Tibial nerve (tissue), 4 donors: ENCODE measurements around the gene TECPR2. TPM values are rescaled to one million over a fixed set of nuclear protein-coding genes. Genes with fewer than 3 reads are reported as not detected.

Experiments used
- DNase-seq, 2 donors: peaks; one replicate each; pipeline ENCODE4 v3.0.0-alpha.2; 2019; ENCODE audit warnings: low spot score in 2 of 2
- H3K27ac ChIP-seq, 4 donors: fragments of 200-600 bp; sonication (generic) in 3 of 4; one replicate each; pipeline ENCODE4 v1.5.1; 2017 to 2019; ENCODE audit warnings: mild to moderate bottlenecking in 1 of 4
- H3K27me3 ChIP-seq, 2 donors: fragments of 200-600 bp; sonication (generic) in 1 of 2; one replicate each; pipeline versions ENCODE4 v1.5.1 to v1.6.0; 2017 to 2019
- H3K36me3 ChIP-seq, 3 donors: fragments of 200-600 bp; sonication (generic); one replicate each; pipeline ENCODE4 v1.5.1; 2018 to 2019
- H3K4me1 ChIP-seq, 4 donors: fragments of 200-600 bp; sonication (generic) in 3 of 4; one replicate each; pipeline ENCODE4 v1.5.1; 2017 to 2019
- H3K4me3 ChIP-seq, 4 donors: fragments of 200-600 bp; sonication (generic) in 3 of 4; one replicate each; pipeline ENCODE4 v1.5.1; 2017 to 2019; ENCODE audit warnings: mild to moderate bottlenecking in 1 of 4, moderate library complexity in 1 of 4
- H3K9me3 ChIP-seq, 4 donors: fragments of 200-600 bp; sonication (generic) in 3 of 4; one replicate each; pipeline ENCODE4 v1.5.1; 2017 to 2019
- CTCF ChIP-seq, 5 experiments: fragments of 200-600 bp in 3 of 5; fragments of 450-650 bp in 2 of 5; sonication (generic) in 3 of 5; IDR thresholded peaks; one replicate each; pipeline ENCODE4 v1.5.1; 2016 to 2019; ENCODE audit warnings: antibody characterized with exemption in 5 of 5, mild to moderate bottlenecking in 3 of 5, moderate library complexity in 2 of 5
- EP300 ChIP-seq, 2 donors: sonication (generic); formaldehyde crosslinking; IDR thresholded peaks; one replicate each; pipeline ENCODE4 v1.6.1; 2017; ENCODE audit warnings: antibody characterized with exemption in 2 of 2, mild to moderate bottlenecking in 1 of 2
- POLR2A ChIP-seq, 2 donors: fragments of 450-650 bp; IDR thresholded peaks; one replicate each; pipeline ENCODE4 v1.6.1; 2017; ENCODE audit warnings: antibody characterized with exemption in 2 of 2, mild to moderate bottlenecking in 2 of 2, moderate library complexity in 2 of 2
- WGBS, 2 donors: methylation state at CpG; one replicate each; pipeline ENCODE4 v1.1.5; 2018; 5-methylcytosine and 5-hydroxymethylcytosine counted together
- total RNA-seq, 4 donors: library from RNA; depleted of rRNA; stranded (reverse); fragments of >200 nt; gene quantifications; one replicate each; pipeline ENCODE4 v1.1.0, GENCODE V29; 2016

The TECPR2 gene
- total RNA-seq, 4 donors from 2014 or later, result 21.2 to 77.7 (median 32.8) TPM

GRCh38 chr14:102532204-102532658 lies 169.5 kb downstream of the TECPR2 start:
- no peak for DNase-seq

DNA sequence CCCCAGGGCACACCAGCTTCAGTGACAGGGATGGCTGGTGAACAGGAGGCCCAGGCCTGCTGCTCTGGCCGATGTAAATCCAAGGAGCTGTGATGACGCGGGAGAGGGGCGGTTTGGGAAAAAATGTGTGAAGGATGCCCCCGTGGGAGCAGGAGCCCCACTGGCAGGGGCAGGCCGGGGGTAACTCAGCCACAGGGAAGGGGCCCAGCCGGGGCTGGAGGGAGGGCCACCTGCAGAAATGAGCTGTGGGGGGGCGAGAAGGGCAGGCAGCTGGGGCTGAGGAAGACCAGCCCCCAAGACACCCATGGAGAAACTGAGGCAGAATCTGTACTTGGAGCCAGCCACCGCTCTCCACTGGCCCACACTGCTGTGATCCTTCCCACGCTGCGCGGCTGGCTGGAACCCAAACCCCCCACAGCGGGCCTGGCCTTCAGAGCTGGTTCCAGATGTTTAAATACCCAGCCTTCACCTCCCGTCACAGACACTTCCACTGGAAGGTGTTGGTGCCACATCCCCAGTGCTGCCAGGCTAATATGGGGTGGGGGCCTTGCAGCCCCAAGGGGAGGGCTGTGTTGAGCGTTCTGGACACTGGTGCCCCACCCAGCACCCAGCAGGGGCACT lies 175.3 kb downstream of the TECPR2 start:
- WGBS, 2 donors, result 70 to 73% methylated on average over 14 to 15 of the region's 15 CpGs
- TF ChIP-seq POLR2A (IDR thresholded peaks at IDR 0.05) (no peak), CTCF (IDR thresholded peaks at IDR 0.05) (no peak), EP300 (IDR thresholded peaks at IDR 0.05) (no peak)
- H3K4me1 ChIP-seq, result peaks cover 0 to 11% (median 7%) of the 10 kb centered on the region in 4 donors
- no peak for DNase-seq
- no peaks in the 10 kb centered on the region for H3K9me3 ChIP-seq
- H3K4me3 ChIP-seq, result no peak overlapping the region
- H3K36me3 ChIP-seq, result no peaks in the 10 kb centered on the region
- H3K27me3 ChIP-seq, result peaks cover 0 to 26% of the 10 kb centered on the region in 2 donors
- no peak overlapping the region for H3K27ac ChIP-seq

More at GRCh38 chr14:102532204-102532658, 169.5 kb downstream of the TECPR2 start:
- WGBS, 2 donors, result 80 to 86% methylated on average over 3 of the region's 3 CpGs
- no peaks in the 10 kb centered on the region for H3K9me3 ChIP-seq
- H3K4me3 ChIP-seq, result no peak overlapping the region
- no peaks in the 10 kb centered on the region for H3K4me1 ChIP-seq
- H3K27me3 ChIP-seq, result no peaks in the 10 kb centered on the region
- H3K27ac ChIP-seq, result no peak overlapping the region
- TF ChIP-seq CTCF (IDR thresholded peaks at IDR 0.05), result no peak
- no peak for TF ChIP-seq EP300 (IDR thresholded peaks at IDR 0.05)
- TF ChIP-seq POLR2A (IDR thresholded peaks at IDR 0.05), result no peak
- H3K36me3 ChIP-seq, result no peaks in the 10 kb centered on the region

DNA sequence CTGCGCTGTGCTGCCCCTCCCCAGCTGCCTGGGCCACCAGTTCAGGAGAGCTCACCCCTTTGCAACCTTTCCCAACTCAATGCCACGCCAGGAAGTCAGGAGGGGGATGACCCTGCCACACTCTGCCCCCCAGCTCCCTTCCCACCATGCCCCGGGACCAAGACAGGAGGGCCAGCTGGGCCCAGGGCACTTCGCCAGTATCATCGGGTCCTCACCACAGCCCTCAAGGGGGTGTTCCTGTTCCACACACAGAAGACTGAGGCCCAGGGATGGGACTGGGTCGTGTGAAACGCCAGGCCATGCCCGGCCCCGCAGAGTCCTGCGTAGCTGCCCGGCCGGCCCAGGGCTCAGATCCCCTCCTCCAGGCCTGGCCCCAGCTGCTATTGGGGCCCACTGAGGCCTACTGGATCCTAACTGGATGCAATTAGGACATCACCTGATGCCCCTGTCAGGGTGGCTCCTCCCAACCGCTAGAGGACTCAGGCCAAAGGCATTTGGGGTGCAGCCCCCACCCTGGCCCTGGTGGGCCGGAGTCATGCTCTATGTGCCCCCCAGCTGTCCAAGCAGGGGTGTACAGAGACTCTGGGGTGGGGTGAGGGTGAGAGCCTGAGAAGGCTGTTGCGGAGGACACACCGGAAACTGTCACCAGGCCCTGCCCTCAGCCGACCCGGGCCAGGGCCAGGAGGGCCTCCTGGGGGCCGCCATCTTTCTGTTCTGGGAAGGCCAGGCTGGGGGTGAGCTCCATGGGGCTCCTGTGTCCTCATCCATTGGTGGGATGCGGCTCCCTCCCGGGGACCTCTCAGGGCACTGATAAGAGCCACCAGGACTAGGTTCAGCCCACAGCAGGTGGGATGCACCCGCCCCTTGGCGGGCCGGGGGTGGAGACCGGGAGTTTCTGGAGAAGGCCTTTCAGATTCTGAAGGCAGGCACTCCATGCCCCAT lies 176.1 kb downstream of the TECPR2 start:
- H3K9me3 ChIP-seq, result no peaks in the 10 kb centered on the region
- no peak for TF ChIP-seq EP300 (IDR thresholded peaks at IDR 0.05)
- no peak for TF ChIP-seq POLR2A (IDR thresholded peaks at IDR 0.05)
- no peak for TF ChIP-seq CTCF (IDR thresholded peaks at IDR 0.05)
- peaks cover 0 to 33% of the 10 kb centered on the region in 2 donors for H3K27me3 ChIP-seq
- no peak overlapping the region for H3K27ac ChIP-seq
- H3K36me3 ChIP-seq, result no peaks in the 10 kb centered on the region
- 67 to 83% methylated on average over 10 to 13 of the region's 25 CpGs for WGBS, 2 donors
- peaks cover 0 to 11% (median 7%) of the 10 kb centered on the region in 4 donors for H3K4me1 ChIP-seq
- no peak overlapping the region for H3K4me3 ChIP-seq
- no peak for DNase-seq

GRCh38 chr14:102539544-102540314 lies 177.0 kb downstream of the TECPR2 start:
- no peak overlapping the region for H3K27ac ChIP-seq
- WGBS, 2 donors, result 46 to 61% methylated on average over 13 to 15 of the region's 17 CpGs
- H3K27me3 ChIP-seq, result peaks cover 0 to 42% of the 10 kb centered on the region in 2 donors

More at GRCh38 chr14:102539544-102540314, 177.0 kb downstream of the TECPR2 start:
- TF ChIP-seq CTCF (IDR thresholded peaks at IDR 0.05), result no peak
- TF ChIP-seq EP300 (IDR thresholded peaks at IDR 0.05), result no peak
- TF ChIP-seq POLR2A (IDR thresholded peaks at IDR 0.05), result no peak
- peaks cover 0 to 18% (median 13%) of the 10 kb centered on the region in 4 donors for H3K4me1 ChIP-seq
- DNase-seq, result no peak
- no peak overlapping the region for H3K4me3 ChIP-seq
- H3K9me3 ChIP-seq, result no peaks in the 10 kb centered on the region
- H3K36me3 ChIP-seq, result no peaks in the 10 kb centered on the region
